C4-2B (cell line): Measurements from ENCODE around the gene HNRNPDL.
"Not testable (repeated sequence)": the region's sequence is repeated elsewhere in the genome, so short reads cannot be mapped to it uniquely, and the experiment has no call there.

Source experiments
- H3K27ac ChIP-seq: fragments of 450-650 bp; 2 replicates; pipeline ENCODE4 v1.5.1; 2017
- CTCF ChIP-seq: fragments of 450-650 bp; conservative IDR thresholded peaks from 2 replicates; pipeline ENCODE4 v1.5.1; 2017; ENCODE audit warnings: mild to moderate bottlenecking
- ZFX ChIP-seq: fragments of 450-650 bp; IDR thresholded peaks from 2 replicates; pipeline ENCODE4 v1.6.1; 2017

HNRNPDL gene

DNA sequence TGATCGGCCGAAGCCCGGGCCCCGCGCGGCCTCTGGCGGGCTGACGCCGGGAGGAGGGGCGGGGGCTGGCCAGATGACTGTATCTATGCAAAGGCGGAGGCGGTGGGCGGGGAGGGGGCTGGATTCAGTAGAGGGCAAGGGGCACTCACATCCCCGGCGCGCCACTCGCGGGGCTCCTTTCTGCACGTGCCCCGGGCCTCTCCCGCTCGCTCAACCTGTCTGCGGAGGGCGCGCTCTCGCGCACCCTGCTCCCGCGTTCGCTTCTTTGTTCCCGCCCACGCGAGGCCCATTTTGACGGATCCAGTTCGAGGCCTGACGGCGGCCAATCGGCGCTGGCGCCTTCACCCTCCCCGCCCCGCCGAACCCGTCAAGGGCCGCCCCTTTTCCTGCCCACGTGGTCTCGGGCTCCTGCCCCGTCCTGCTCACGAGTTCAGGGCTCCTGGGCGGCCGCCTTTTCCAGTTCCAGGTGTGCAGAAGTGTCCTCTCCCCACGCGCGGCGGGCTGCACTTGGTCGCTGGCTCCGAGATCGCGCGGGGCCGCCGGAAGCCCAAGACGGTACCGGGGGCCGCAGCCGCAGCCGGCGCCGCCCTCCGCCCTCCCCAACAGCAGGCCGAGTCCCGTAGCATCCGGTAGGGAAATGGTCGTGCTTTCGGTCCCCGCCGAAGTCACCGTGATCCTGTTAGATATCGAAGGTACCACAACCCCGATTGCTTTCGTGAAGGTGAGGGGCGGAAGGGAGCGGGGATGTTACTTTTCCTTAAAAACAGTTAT, at the start of gene HNRNPDL, which contains the start of gene ENOPH1:
Gene HNRNPDL, minus strand, starts transcription at position 270 of the 771 bp plus-strand sequence. CDS start 772 bp downstream, outside the sequence.
Gene ENOPH1, plus strand, starts transcription at position 398 of the 771 bp plus-strand sequence. Its CDS starts 240 bp downstream, at position 638.
- TF ChIP-seq ZFX = peak; percentile 25; the same call in 1 of the 2 replicates
- no peak for TF ChIP-seq CTCF
- H3K27ac ChIP-seq = peak within 1 kb of the TSS; percentile 97

- TF ChIP-seq CTCF = no peak
- TF ChIP-seq ZFX = no peak
- H3K27ac ChIP-seq = no peak overlapping the region
Observed at GRCh38 chr4:82479562-82479961, 49.3 kb upstream of the HNRNPDL start.

DNA sequence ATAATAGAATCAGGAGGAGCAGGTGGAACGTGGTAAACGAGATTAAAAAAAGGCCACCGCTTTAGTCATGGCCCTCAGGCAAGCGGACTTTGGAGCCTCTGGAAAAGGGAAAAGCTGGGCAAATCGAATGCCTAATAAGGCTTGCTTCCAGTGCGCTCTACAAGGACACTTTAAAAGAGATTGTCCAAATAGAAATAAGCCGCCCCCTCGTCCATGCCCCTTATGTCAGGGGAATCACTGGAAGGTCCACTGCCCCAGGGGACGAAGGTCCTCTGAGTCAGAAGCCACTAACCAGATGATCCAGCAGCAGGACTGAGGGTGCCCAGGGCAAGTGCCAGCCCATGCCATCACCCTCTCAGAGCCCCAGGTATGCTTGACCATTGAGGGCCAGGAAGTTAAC, 47.2 kb upstream of the HNRNPDL start:
- not testable (repeated sequence) for H3K27ac ChIP-seq

DNA sequence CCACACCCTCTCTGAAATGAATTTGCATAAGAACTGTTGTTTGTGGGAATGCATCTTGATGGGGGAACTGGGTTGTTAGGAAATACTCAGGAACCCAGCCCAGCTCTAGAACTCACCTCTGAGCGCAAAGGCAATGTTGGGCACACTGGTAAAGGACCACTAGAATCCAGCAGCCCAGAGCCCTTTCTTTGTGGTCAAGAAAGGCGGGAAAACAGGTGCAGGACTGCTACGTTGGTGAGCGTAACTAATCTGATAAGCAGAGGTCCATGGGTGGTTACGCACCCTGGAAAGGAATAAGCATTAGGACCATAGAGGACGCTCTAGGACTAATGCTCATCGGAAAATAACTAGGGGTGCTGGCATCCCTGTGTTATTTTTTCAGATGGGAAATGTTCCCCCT, 45.7 kb upstream of the HNRNPDL start:
- H3K27ac ChIP-seq = not testable (repeated sequence)

- TF ChIP-seq ZFX (no peak), CTCF (no peak)
- no peak overlapping the region for H3K27ac ChIP-seq
Observed at GRCh38 chr4:82473621-82474164, 43.4 kb upstream of the HNRNPDL start.

DNA sequence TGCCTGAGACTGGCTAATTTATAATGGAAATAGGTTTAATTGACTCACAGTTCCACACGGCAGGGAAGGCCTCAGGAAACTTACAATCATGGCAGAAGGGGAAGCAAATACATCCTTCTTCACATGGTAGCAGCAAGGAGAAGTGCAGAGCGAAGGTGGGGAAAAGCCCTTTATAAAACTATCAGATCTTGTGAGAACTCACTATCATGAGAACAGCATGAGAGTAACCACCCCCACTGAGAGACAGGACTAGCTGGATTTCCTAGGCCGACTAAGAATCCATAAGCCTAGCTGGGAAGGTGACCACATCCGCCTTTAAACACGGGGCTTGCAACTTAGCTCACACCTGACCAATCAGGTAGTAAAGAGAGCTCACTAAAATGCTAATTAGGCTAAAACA, 42.8 kb upstream of the HNRNPDL start:
- not testable (repeated sequence) for H3K27ac ChIP-seq

GRCh38 chr4:82469791-82470345, 39.6 kb upstream of the HNRNPDL start:
- no peak for TF ChIP-seq ZFX
- no peak for TF ChIP-seq CTCF
- no peak overlapping the region for H3K27ac ChIP-seq

- H3K27ac ChIP-seq = no peak overlapping the region
- TF ChIP-seq ZFX = no peak
- TF ChIP-seq CTCF = no peak
Observed at GRCh38 chr4:82467471-82467870, 37.2 kb upstream of the HNRNPDL start.

DNA sequence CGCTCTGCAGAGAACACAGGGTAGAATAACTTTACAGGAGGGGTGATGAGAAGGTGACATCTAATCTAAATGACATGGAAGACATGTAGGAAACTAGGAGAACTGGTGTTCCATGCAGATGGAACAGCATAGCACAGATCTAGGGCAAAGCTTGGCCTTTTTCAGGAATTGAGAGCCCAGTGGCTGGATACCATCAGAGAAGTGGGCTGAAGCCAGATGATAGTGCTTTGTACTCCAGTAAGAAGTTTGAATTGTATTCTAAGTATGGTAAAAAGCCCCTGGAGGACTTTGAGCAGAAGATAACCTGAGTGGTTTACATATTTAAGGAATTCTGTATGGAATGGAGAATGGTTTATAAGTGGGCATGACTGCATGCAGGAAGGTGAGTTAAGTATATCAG, 33.0 kb upstream of the HNRNPDL start:
- TF ChIP-seq CTCF = no peak
- TF ChIP-seq ZFX = no peak
- no peak overlapping the region for H3K27ac ChIP-seq
